DMS 273 (cell line): ENCODE results near the gene EEF1G.
A peak's percentile ranks its signal among the peaks of the same experiment; 100 is the strongest.
"Not testable (repeated sequence)": the region's sequence is repeated elsewhere in the genome, so short reads cannot be mapped to it uniquely, and the experiment has no call there.

ENCODE experiments used
- DNase-seq: peaks from one replicate; lab custom pipeline; 2025; ENCODE audit not compliant: unreplicated experiment; lab: John Stamatoyannopoulos, UW

EEF1G gene

DNA sequence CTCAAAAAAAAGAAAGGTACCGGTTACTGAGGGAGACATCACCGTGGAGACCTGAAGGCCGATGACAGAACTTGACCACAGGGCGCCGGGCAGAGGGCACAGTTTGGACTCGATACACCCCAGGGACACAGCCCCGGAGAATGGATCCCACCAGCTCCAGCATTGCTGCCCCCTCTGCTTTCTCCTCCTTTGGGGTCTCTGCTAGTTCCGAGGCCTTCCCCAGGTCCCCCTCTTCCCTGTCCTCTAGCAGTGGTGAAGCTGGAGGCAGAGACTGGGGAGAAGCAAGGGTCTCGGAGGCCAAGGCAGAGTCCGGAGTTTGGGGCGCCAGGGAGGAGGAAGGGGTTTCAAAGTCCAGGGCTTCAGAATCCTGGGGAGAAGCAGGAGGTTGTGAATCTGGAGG lies 4.8 kb upstream of the EEF1G start:
- no peak for DNase-seq

DNA sequence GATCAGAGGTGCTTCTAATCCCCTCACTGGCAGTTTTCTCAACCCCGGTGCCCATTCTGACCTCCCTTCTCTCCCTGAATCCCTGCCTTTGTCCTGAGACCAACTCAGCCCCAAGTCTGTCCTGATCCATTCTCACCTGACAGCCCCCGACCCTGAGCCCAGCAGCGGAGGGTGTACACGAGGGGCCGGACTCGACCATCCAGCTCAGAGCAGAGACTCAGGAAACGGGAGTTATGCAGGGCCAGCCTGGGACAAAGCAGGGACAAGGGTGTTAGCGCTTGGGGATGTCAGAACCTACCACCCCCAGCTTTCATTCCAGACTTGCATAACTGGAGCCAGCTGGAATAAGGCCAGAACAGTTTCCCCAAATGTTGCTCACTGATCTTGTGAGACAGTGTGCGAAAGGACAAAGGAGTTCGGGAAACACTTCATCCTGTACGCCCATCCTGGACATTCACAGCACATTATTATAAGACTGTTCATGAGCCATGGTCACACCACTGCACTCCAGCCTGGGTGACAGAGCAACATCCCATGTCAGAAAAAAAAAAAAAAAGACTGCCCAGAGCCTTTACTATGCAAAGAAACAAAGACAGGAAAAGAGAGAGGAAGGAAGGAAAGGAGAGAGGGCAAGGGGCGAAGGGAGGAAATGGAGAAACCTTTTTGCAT lies 3.5 kb upstream of the EEF1G start:
- DNase-seq: no peak

DNA sequence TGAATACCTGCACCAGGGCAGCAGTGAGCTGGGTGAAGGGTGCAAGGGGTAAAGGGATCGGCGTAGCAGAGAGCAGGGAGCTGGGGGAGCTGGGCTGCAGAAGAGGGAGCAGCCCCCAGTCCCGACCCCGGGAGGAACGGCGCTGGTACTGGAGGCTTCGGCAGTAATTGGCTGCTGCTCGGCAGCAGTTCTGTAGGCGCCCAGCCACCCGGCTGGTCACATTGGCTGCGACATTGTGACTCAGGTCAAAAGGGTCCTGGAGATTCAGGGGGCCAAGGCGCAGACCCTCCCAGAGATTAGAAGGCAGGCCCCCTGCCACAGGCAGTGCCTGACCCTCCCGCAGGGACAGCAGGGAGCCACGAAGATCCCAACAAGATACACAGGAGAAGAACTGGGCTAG lies 2.1 kb upstream of the EEF1G start:
- no peak for DNase-seq

DNA sequence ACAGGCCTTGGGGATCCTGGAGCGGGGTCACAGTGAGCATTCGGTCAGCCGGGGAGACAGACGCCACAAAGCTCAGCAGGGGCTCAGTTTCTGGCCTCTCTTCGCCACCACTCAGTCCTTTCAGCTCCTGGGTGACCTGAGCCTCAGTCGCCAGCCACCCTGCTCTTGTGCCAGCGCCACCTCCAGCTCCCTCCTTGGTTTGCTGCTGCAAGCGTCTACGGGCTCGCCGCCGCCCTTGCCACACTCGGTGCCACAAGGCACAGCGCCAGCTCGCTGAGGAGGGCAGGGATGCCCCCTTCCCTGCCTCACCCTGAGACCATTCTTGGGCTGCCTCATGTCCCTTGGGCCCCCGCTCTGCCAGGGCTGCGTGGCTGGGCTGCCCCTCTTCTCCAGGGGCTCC lies 1.5 kb upstream of the EEF1G start:
- no peak for DNase-seq

DNA sequence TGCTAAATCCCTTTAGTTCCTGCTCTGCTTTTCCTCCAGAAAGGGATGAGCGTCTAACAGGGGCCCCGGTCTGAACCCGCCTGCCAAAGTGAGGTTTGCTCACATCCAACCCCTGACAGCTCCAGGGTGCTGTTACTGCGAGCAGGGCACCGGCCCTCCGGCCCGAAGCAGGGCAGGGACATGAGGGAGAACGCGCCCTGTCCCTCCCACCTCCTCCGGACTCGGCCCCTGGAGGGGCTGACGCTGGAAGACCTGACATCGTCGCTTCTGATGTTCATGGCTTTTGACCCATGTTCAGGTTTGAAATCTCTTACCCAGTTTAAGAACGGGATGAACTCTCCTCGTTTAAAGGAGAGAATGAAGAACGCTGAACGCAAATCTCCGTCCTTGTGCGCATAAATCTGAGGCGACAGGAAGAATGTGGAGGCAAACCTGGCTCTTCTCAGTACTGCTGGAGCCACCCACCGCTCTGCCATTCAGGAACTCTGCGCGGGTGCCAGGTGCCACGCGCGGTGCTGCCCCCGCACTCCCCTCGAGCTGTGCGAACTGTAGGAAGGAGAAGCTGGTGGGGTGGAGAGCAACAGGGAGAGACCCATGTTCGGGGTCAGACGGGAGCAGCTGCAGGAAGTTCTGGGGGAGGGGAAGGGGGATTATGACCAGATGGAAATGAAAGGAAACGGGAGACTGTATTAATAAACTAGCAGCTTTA lies 826 bp upstream of the EEF1G start:
- peak; percentile 64 for DNase-seq

DNA sequence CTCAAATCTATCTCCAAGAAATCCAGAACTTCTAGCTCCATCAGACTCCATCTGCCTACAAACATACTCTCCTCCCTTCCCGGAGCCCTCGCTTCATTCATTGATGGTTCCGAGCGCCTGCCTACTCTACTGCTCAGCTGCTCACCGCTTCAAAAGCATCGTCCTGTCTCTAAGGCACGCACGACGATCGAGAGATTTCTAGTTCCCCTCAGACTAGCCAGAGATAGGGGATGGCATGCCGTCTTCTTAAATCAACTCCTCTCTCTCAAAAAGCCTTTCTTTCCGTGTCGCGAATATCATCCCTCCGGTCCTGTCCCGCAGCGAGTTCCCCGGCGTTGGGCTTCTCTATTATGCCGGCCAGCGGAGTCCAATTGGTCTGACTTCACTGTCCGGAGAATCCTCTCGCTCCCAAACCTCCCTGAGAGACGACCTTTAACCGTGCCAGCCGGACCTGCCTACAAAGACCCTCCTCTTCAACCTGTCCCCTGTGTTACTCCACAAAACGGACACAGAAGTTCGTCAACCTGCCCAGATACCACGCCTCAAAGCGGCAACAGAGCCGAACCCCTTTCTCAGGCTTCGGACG lies 592 bp downstream of the EEF1G start:
- peak; percentile 41 for DNase-seq

DNA sequence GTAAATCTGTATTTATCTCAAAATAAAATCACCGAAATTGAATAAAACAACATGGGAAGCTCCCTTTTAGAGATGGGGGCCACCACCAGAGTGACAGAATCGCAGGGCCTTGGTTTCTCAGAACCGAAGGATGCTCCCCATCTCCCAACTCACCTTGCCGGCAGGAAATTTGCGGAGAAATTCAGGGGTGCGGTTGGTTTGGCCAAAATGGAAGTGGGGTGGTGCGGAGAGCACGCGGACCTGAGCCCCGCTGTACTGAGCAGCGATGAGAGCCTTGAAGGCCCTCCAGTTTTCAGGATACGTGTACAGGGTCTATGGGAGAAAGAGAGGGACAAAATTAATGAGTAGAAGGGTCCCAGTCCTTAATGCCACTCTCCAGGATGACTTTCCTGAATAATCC lies 1.3 kb downstream of the EEF1G start:
- DNase-seq: no peak

DNA sequence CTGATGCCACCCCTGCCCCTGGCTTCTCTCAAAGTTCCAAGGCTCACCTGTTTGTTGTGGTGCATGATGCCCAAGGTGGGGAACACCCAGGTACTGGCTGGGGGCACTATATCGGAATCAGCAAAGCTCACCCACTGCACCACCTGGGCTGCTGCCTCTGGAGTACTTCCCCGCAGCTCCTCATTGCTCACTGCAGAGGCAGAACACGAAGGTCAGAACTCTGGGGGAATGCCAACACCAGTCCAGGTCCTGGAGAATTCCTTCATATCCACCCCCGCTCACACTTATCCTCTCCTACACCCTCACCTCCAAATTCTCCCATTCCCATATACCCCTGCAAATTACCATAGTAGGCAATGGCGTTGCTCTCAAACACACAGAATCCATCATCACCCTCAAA lies 2.2 kb downstream of the EEF1G start:
- DNase-seq: not testable (repeated sequence)

DNA sequence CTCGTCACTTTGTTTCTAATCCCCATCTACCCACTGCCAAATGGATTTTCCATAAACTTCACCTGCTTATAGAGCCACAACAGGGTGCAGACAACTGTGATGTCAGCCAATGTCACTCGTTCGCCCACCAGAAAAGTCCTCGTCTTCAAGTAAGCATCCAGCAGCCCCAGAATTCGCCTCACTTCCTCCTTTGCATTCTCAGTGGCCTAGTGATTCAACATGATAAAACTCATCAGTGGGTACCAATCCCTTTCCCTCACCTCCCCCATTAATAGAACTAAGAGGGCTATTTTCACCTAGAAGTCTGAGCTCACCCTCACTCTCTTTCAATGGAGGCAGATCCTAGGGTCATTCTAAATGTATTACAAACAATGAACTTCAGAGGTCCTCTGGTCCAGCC lies 2.8 kb downstream of the EEF1G start:
- not testable (repeated sequence) for DNase-seq

DNA sequence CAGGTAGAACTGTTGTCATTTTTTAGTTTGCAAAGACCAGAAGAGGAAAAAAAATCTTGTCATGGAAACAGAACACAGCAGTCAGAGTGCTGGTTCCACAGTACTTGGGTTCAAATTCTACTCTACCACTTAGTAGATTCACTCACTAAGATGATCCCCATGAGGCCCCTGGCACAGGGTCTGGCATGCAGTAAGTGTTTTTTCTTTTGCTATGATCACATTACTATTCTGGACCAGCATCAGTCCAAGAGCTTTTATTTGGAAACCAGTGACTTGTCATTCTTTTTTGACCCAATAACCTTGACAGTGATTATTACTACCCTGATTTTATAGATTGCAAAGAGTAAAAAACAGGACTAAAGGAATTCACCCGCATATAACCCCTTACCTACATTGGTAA lies 4.1 kb downstream of the EEF1G start:
- DNase-seq: no peak

DNA sequence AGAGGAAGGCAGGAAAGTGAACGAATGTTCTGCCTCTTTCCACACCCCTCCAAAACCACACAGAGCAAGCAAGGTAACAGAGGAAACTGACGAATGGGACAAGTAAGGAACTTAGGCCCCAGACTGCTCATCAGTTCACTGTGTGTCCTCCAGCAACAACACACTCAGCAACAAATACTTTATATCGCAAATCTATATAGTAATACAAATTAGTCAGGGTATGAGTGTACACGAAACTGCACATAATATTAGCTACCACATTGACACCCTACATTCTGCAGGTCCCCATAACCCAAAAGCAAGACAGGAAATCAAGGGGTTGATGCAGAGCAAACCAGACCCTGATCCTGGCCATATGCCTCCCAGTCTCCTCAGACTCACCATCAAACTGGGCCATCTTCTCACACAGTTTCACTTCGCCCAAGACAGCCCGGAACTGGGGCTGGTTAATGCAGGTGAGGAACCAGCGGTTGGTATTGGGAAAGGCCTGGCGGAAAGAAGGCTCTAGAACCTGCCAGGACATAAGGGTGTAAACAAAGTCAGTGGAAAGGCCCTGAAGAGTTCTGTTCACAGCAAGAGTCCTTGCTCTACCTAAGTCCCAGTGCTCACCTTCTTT lies 6.6 kb downstream of the EEF1G start:
- no peak for DNase-seq

DNA sequence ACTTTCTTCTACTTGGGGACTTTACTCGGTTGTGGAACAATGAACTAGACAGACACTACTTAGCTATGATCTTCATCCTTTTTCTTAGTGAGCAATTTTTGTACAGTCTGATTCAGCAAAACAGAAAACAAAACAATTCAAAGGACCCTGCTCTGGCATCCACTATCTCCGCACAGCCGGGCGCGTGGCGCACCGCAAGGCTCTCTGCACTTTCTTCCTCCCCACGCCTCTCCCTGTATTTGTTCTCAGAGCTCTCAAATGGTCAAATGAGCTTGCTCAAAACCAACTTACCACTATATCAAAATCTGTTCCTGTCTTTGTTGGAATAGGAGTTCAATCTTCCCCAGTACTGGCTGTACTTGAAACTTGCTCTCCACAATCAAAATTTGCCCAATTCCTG lies 7.4 kb downstream of the EEF1G start:
- no peak for DNase-seq

DNA sequence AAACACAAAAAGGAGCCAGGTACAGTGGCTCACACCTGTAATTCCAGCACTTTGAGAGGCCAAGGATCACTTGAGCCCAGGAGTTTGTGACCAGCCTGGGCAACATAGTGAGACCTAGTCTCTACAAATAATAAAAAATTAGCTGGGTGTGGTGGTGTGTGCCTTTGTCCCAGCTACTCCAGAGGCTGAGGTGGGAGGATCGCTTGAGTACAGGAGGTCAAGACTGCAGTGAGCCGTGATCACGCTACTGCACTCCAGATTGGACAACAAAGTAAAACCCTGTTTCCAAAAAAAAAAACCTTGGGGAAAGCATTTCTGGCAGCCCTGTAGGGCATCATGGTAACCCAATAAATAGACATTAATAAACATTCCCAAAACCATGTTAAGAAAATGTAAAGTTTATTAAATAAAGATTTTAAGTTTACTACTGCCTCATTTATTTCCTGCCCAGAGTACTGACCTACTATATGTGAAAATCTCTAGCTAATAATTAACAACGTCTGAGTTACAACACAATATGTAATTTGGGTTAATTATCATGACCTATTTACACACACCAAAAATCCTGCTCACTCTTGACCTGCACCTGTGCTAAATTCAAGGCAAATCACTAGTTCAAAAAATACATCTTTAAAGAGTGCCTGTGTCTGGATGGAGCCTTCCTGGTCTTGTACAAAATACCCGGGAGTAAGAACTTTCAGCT lies 8.4 kb downstream of the EEF1G start:
- no peak for DNase-seq

DNA sequence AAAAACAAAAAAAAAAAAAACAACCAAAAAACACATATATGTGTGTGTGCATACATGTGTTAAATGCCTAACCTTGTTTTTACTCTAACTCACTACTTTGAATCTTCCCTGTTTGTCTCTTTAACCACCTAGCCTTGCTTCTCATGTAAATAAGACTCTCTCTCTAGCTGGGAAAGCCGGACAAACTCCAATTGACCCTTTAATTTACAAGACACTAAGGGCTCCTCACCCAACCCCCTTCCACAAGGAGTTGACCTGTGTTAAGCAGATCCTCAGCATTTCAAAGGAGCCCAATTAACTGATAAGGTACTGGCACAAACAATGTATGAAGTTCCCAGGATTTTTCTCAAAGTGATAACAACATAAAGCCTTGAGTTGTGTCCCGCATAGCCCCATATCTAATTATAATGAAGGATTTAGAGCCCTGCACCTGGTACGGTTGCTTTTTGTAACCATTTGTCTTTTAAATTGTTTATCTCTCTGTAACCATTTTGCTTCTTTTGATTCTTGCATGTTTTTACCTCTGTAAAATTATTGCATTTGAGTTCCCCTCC lies 11.9 kb downstream of the EEF1G start:
- not testable (repeated sequence) for DNase-seq

DNA sequence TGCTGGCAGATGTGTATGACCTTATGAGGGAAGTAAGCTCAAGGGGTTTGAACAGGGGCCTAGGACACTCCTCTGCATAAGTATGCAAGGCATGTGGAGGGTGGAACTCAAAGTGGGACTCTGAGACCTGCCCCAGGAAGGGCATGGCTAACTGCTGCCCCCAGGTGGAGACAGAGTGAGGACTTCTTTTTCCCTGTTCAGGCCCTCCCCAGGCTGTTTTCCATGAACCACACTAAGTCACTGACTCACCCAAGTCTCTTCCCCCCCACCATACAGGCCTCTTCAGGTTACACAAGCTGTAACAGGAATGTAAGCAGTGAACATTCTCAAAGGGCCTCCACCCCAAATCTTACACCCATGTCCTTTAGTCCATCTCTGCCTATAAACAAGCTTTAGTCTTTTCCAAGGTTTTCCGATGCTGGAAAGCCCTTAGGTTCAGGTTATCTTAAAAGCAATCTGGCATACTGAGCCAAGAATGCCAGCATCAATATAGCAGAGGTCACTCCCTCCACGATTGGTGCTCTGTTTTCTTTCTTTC lies 13.1 kb downstream of the EEF1G start:
- peak; percentile 90 for DNase-seq

DNA sequence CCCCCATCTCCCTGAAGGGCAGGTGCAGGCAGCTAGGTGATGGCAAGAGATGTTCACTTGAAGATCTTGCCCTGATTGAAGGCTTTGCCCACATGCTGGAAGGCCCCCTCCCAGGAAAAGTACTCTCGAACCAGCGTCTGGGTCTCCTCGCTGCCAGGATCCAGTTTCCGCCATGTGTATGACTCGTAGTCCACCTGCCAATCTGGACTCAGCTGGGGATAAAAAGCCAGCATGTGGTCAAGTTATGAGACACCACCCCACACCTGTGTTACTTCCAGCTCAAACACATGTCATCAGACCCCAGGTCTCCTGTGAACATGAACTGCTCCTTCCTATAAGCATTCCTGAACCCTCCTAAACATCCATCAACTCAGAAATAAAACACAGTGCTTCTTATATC lies 14.1 kb downstream of the EEF1G start:
- DNase-seq: not testable (repeated sequence)

DNA sequence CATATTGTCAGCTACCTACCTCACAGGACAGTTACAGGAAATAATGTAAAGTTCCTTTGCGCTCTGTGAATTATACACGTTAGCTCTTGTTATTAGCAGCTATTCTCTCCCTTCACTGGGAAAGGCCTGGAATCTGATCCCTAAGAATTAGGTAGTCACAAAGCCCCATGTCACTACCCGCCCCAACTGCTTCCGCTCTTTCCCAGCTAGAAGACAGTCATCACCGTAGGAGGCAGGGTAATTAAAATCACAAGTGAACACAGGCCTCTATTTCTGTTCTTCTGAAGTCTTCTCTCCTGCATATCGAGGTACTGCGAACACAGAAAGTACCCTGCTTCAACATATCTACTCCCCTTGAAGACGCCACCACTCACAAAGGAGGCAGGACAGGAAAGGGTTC lies 14.5 kb downstream of the EEF1G start:
- no peak for DNase-seq

DNA sequence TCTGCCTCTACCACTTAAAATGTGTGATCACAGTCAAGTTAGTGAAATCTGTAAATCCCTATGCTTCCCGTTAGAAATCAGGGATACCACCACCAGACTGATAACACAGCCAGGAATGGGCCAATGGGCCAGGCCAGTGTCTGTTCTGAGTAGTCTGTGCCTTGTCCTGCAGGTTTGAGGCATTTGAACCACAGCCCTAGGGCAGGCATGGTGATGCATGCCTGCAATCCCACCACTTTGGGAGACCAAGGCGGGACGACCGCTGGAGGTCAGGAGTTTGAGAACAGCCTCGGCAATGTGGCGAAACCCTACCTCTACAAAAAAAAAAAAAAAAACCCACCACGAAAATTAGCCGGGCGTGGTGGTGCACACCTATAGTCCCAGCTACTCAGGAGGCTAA lies 15.0 kb downstream of the EEF1G start:
- DNase-seq: no peak

DNA sequence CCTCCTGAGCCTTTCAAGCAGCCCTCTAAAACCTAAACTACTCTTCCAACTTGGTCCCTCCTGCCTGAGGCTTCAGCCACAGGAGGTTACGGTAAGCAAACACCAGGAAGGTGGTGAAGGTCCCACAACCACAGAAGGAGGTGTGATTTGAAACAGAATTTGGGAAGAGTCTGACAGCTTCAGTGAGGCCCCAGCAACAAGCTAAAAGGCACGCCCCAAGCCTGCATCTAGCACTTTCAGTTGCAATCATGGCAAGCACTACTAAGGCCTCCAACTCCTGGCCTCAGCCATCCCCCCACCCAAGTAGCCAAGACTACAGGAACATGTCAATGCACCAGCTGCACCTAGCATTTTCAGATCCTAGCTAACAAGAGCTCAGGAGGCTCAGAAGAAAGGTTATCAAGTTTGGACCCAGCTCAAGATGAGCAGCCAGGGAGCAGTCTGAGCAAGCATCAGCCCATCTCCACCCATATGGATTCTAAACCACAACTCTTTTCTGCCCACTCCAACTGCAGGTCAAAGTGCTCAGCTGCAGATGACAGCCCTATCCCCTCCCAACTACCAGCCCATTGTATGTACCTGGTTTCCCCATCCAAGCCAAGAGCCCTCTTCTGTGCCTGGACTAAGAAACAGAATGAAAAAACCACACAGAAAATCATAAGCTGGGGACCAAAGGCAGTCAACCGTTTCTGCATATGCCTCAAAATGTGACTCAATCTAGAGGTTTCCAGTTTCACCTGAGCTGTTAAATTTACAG lies 16.6 kb downstream of the EEF1G start:
- peak; percentile 63 for DNase-seq
